ENCODE data around the gene CCDC198.

The CCDC198 gene

GRCh38 chr14:57508756-57509155, 15.1 kb upstream of the CCDC198 start:
- in situ Hi-C loops (cut with HindIII; ENCODE audit: low sequenced_read_pairs) = no loop called here
- H3K4me3 ChIP-seq (ENCODE audit: low read depth, low read length) = no peak overlapping the region
- no peak for DNase-seq (ENCODE audit: low read depth)
- no peak for TF ChIP-seq CTCF (IDR thresholded peaks at IDR 0.05; ENCODE audit: low read depth, low read length, missing control alignments)

- no peak overlapping the region for H3K4me3 ChIP-seq (ENCODE audit: low read depth, low read length)
- TF ChIP-seq CTCF (IDR thresholded peaks at IDR 0.05; ENCODE audit: low read depth, low read length, missing control alignments) = no peak
- in situ Hi-C loops (cut with HindIII; ENCODE audit: low sequenced_read_pairs) = no loop called here
- peak; percentile 38 for DNase-seq (ENCODE audit: low read depth)
These were observed 9.1 kb upstream of the CCDC198 start for GRCh38 chr14:57502586-57503254.

- DNase-seq (ENCODE audit: low read depth) = no peak
- TF ChIP-seq CTCF (IDR thresholded peaks at IDR 0.05; ENCODE audit: low read depth, low read length, missing control alignments) = no peak
- no peak overlapping the region for H3K4me3 ChIP-seq (ENCODE audit: low read depth, low read length)
- in situ Hi-C loops (cut with HindIII; ENCODE audit: low sequenced_read_pairs) = no loop called here
These were observed 7.4 kb upstream of the CCDC198 start for GRCh38 chr14:57501039-57501557.

- TF ChIP-seq CTCF (IDR thresholded peaks at IDR 0.05; ENCODE audit: low read depth, low read length, missing control alignments) = no peak
- DNase-seq (ENCODE audit: low read depth) = no peak
- in situ Hi-C loops (cut with HindIII; ENCODE audit: low sequenced_read_pairs) = loop anchor here (25.0 kb wide), 1 partner anchor 564 kb away; no protein-coding TSS in a partner anchor
- no peak overlapping the region for H3K4me3 ChIP-seq (ENCODE audit: low read depth, low read length)
These were observed 5.0 kb upstream of the CCDC198 start for GRCh38 chr14:57498659-57499058.

- no peak overlapping the region for H3K4me3 ChIP-seq (ENCODE audit: low read depth, low read length)
- in situ Hi-C loops (cut with HindIII; ENCODE audit: low sequenced_read_pairs) = loop anchor here (25.0 kb wide), 1 partner anchor 564 kb away; no protein-coding TSS in a partner anchor
- DNase-seq (ENCODE audit: low read depth) = no peak
- no peak for TF ChIP-seq CTCF (IDR thresholded peaks at IDR 0.05; ENCODE audit: low read depth, low read length, missing control alignments)
These were observed 4.4 kb upstream of the CCDC198 start for GRCh38 chr14:57498035-57498434.

GRCh38 chr14:57495416-57495815, 1.8 kb upstream of the CCDC198 start:
- TF ChIP-seq CTCF (IDR thresholded peaks at IDR 0.05; ENCODE audit: low read depth, low read length, missing control alignments) = no peak
- DNase-seq (ENCODE audit: low read depth) = no peak
- H3K4me3 ChIP-seq (ENCODE audit: low read depth, low read length) = no peak overlapping the region
- in situ Hi-C loops (cut with HindIII; ENCODE audit: low sequenced_read_pairs) = loop anchor here (25.0 kb wide), 1 partner anchor 567 kb away; no protein-coding TSS in a partner anchor
